Heart right ventricle (tissue), 16 donors: ENCODE measurements around the gene CLEC7A. TPM values are rescaled to one million over a fixed set of nuclear protein-coding genes. Genes with fewer than 3 reads are reported as not detected.
A peak's percentile ranks its signal among the peaks of the same experiment; 100 is the strongest.

Experiments used
- ATAC-seq, 8 donors: fragments of 200-7000 bp; cut with Tn5 transposase; one replicate each; pipeline ENCODE4 v1.9.1; 2020; ENCODE audit warnings: mild to moderate bottlenecking in 8 of 8, moderate library complexity in 8 of 8, moderate number of reproducible peaks in 1 of 8
- DNase-seq, 2 donors: peaks; one replicate each; pipeline ENCODE4 v3.0.0-alpha.2; 2020
- H3K27ac ChIP-seq, 10 donors: fragments of 200-600 bp; sonication (generic) in 2 of 10; one replicate each; pipeline versions ENCODE4 v1.5.0 to v1.8.0; 2020 to 2022; ENCODE audit warnings: mild to moderate bottlenecking in 3 of 10
- H3K27me3 ChIP-seq, 7 donors: fragments of 200-600 bp; one replicate each; pipeline ENCODE4 v1.8.0; 2021 to 2022; ENCODE audit warnings: mild to moderate bottlenecking in 2 of 7
- H3K36me3 ChIP-seq, 9 donors: fragments of 200-600 bp; sonication (generic) in 1 of 9; one replicate each; pipeline versions ENCODE4 v1.5.0 to v1.8.0; 2020 to 2022; ENCODE audit warnings: mild to moderate bottlenecking in 2 of 9
- H3K4me1 ChIP-seq, 9 donors: fragments of 200-600 bp; sonication (generic) in 1 of 9; one replicate each; pipeline versions ENCODE4 v1.5.0 to v1.8.0; 2020 to 2022; ENCODE audit warnings: mild to moderate bottlenecking in 4 of 9
- H3K4me3 ChIP-seq, 10 donors: fragments of 200-600 bp; sonication (generic) in 2 of 10; one replicate each; pipeline versions ENCODE4 v1.5.0 to v1.8.0; 2020 to 2022; ENCODE audit warnings: mild to moderate bottlenecking in 7 of 10, moderate library complexity in 2 of 10
- H3K9me3 ChIP-seq, 11 donors: fragments of 200-600 bp in 10 of 11; sonication (generic) in 2 of 11; one replicate each; pipeline versions ENCODE4 v1.5.0 to v1.8.0; 2013 to 2022; ENCODE audit warnings: mild to moderate bottlenecking in 2 of 11, control low read depth in 1 of 11, moderate library complexity in 1 of 11
- WGBS, 2 donors: extraction: QIAGEN DNeasy Blood & Tissue Kit; methylation state at CpG; one replicate each; pipeline ENCODE4 v1.1.7; 2013; ENCODE audit warnings: inconsistent platforms in 1 of 2; 5-methylcytosine and 5-hydroxymethylcytosine counted together
- intact Hi-C, 10 donors: fragments of 100-400 bp; cut with DNase I; formaldehyde crosslinking; loops; one replicate each; pipeline versions ENCODE4 v1.11.1 to v1.14.2; 2022
- polyA plus RNA-seq, 2 donors: library from polyadenylated mRNA; stranded (reverse); fragments of 200-250 nt; gene quantifications; one replicate each; pipeline ENCODE4 v1.2.3, GENCODE V29; 2013
- total RNA-seq, 10 donors: library from RNA; stranded (reverse); fragmentation: NEBNext Ultra II Directional in 3 of 10; extraction: Animal tissue kit (Norgen Biotek cat#: 25700) in 3 of 10; gene quantifications; one replicate each; pipeline versions ENCODE4 v1.2.1 to v1.2.4, GENCODE V29; 2021 to 2023
- TF ChIP-seq, protein P1 (sequence below), 9 donors: fragments of 200-600 bp; sonication (generic) in 2 of 9; IDR thresholded peaks; one replicate each; pipeline versions ENCODE4 v1.5.0 to v1.8.0; 2021 to 2022; ENCODE audit warnings: antibody characterized with exemption in 9 of 9, mild to moderate bottlenecking in 5 of 9, moderate library complexity in 1 of 9
- donor health status: Arrhythmogenic right ventricular cardiomyopathy.
- donor health status: ischemic (EF 13 %, LVEDD 7.1; RV severe dilation, severe dysfunction).
- donor health status: healthy with polysubstance abuse.
- donor health status: DM: no; HTN: yes; CAD: no.
- donor health status: DM: no; HTN: no; CAD: no.
- donor health status: ischemic (EF 25% LVEDD 6.9; RV normal size, moderate dysfunction).
- donor health status: ischemic (EF 25% LVEDD 5.7; RV mildly dilated, moderate dysfunction).
- donor health status: healthy.
- donor health status: DM: yes; HTN: yes; CAD: no.
- donor health status: Ischemic cardiomyopathy.
- donor health status: ischemic (EF 35%, LVEDD 5.7; RV mildly dilated, moderate dysfunction).
- donor health status: nonischemic (EF 11% LVEDD 7.7; RV severe dilation, severe dysfunction).
- donor health status: DM: yes; HTN: yes; CAD: no.
- donor health status: PGD.
- donor health status: ischemic (EF 29% LVEDD 5.4; RV normal size, mild dysfunction).
- donor health status: nonischemic (EF 23%, LVEDD 6.1; RV moderate dilation, normal function).

CLEC7A gene
- total and polyA plus RNA-seq, 12 donors, result 0.94 to 15.2 (median 1.8) TPM

DNA sequence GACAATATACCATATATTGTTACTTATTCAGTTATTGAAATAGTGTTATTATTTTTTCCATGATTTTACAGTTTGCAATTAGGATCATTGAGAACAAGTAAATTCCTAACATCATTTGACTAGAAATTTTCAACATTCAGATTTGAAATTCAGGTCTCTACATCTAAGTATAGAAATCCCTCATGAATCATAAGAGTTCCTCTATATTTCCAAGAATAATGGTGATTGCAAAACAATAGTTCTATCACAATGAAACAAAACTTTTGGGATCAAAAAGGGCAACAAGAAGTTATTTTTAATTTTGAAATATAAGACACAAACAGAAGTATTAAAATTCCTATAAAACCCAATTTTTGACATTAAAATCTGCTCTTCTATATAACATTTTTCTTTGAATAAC, 42.0 kb downstream of the CLEC7A start:
- DNase-seq (no peak), ATAC-seq (no peak)
- Histone ChIP-seq H3K9me3 (peaks cover 0 to 21% (median 6%) of the 10 kb centered on the region in 11 donors), H3K4me1 (peaks cover 0 to 41% (median 9%) of the 10 kb centered on the region in 9 donors), H3K27ac (peak overlapping the region in 1 of 10 donors; percentile 71), H3K4me3 (no peak overlapping the region), H3K36me3 (peaks cover 0 to 15% (median 0%) of the 10 kb centered on the region in 9 donors), H3K27me3 (no peaks in the 10 kb centered on the region)
- intact Hi-C loops, result no loop called here
- TF ChIP-seq, protein P1, sequence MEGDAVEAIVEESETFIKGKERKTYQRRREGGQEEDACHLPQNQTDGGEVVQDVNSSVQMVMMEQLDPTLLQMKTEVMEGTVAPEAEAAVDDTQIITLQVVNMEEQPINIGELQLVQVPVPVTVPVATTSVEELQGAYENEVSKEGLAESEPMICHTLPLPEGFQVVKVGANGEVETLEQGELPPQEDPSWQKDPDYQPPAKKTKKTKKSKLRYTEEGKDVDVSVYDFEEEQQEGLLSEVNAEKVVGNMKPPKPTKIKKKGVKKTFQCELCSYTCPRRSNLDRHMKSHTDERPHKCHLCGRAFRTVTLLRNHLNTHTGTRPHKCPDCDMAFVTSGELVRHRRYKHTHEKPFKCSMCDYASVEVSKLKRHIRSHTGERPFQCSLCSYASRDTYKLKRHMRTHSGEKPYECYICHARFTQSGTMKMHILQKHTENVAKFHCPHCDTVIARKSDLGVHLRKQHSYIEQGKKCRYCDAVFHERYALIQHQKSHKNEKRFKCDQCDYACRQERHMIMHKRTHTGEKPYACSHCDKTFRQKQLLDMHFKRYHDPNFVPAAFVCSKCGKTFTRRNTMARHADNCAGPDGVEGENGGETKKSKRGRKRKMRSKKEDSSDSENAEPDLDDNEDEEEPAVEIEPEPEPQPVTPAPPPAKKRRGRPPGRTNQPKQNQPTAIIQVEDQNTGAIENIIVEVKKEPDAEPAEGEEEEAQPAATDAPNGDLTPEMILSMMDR (IDR thresholded peaks at IDR 0.05), result no peak

DNA sequence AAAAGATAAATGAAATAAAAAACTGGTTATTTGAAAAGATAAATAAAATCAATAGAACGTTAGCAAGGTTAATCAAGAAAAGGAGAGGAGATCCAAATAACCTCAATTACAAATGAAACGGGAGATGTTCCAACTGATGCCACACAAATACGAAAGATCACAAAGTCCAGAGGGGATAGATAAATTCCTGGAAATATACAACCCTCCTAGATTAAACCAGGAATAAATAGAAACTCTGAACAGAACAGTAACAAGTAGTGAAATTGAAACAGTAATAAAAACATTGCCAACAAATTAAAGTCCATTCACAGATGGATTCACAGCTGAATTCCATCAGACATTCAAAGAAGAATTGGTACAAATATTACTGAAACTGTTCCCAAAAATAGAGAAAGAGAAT, 43.6 kb downstream of the CLEC7A start:
- peaks cover 0 to 44% (median 6%) of the 10 kb centered on the region in 9 donors for H3K4me1 ChIP-seq
- no peak for DNase-seq
- H3K27me3 ChIP-seq, result no peaks in the 10 kb centered on the region
- peaks cover 0 to 15% (median 0%) of the 10 kb centered on the region in 9 donors for H3K36me3 ChIP-seq
- no peak overlapping the region for H3K27ac ChIP-seq
- intact Hi-C loops, result no loop called here
- ATAC-seq, result no peak
- WGBS, 2 donors, result 82 to 94% methylated on average over 3 of the region's 3 CpGs
- TF ChIP-seq, protein P1 (IDR thresholded peaks at IDR 0.05), result no peak
- peaks cover 0 to 21% (median 6%) of the 10 kb centered on the region in 11 donors for H3K9me3 ChIP-seq
- H3K4me3 ChIP-seq, result no peak overlapping the region

DNA sequence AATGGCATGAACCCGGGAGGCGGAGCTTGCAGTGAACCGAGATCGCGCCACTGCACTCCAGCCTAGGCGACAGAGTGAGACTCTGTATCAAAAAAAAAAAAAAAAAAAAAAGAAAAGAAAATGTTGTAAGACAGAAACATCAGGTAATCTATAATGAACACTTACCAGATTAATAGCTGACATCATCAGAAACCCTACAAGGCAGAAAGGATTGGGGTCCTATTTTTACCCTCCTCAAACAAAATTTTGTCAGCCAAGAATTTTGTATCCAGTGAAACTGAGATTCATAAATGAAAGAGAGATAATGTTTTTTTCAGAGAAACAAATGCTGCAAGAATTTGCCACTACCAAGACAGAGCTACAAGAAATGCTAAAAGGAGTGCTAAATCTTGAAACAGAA, 45.3 kb downstream of the CLEC7A start:
- Histone ChIP-seq H3K27ac (no peak overlapping the region), H3K27me3 (no peaks in the 10 kb centered on the region), H3K4me1 (peaks cover 0 to 30% (median 4%) of the 10 kb centered on the region in 9 donors), H3K9me3 (peaks cover 0 to 21% (median 6%) of the 10 kb centered on the region in 11 donors), H3K4me3 (no peak overlapping the region), H3K36me3 (peaks cover 0 to 19% (median 0%) of the 10 kb centered on the region in 9 donors)
- ATAC-seq (no peak), DNase-seq (no peak)
- 75 to 85% methylated on average over 6 of the region's 6 CpGs for WGBS, 2 donors
- intact Hi-C loops, result no loop called here
- TF ChIP-seq, protein P1 (IDR thresholded peaks at IDR 0.05), result no peak

DNA sequence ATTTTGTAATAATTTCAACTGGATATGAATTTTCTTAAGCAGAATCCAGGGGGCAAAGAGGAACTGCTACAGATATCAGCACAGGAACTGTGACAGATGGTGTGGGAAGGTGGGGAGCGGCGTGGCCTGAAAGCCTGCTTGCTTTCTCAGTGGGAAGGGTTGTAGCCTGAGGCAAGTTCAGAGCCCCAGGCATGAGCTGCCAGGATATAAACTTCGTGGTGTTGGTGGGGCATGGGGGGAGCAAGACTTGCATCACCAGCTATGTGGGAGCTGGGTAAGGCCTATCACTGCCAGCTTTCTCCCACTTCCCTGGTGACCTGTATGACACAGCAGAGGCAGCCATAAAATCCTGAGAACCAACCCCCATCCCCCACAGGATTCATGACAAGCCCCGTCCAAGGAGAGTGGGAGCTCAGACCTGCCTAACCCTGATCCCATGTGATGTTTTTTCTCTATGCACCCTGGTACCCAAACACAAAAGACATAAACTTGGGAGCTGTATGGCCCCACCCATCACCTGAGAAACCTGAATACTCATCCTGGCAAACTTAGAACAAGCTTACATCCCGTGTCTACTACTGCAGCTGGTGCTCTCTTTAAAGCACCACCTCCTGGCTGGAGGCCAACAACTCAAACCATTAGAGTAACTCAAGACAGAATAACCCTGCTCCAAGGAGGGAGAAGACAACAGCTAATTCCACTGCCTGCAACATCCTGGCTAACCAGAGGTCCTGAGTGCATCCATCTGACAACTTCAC, 47.7 kb downstream of the CLEC7A start:
- DNase-seq (no peak), ATAC-seq (no peak)
- Histone ChIP-seq H3K9me3 (peaks cover 0 to 21% (median 6%) of the 10 kb centered on the region in 11 donors), H3K36me3 (peaks cover 0 to 22% (median 0%) of the 10 kb centered on the region in 9 donors), H3K4me1 (peaks cover 0 to 10% (median 0%) of the 10 kb centered on the region in 9 donors), H3K27ac (no peak overlapping the region), H3K27me3 (no peaks in the 10 kb centered on the region), H3K4me3 (no peak overlapping the region)
- intact Hi-C loops, result no loop called here
- TF ChIP-seq, protein P1 (IDR thresholded peaks at IDR 0.05), result no peak
- WGBS, 2 donors, result 68 to 77% methylated on average over 5 of the region's 5 CpGs
